ENCODE data around the gene UBTF. TPM values are rescaled to one million over a fixed set of nuclear protein-coding genes. Genes with fewer than 3 reads are reported as not detected.
A peak's percentile ranks its signal among the peaks of the same experiment; 100 is the strongest.

Gene UBTF
- total and polyA plus RNA-seq, 9 of the 15 experiments (the other 6 are each of a cell fraction or from before 2014, with no cell fraction given): 1.2 to 113 (median 83.6) TPM

GRCh38 chr17:44159519-44160210 is 59.8 kb downstream of the UBTF start (continued):
- TF ChIP-seq ZHX1 (conservative IDR thresholded peaks at IDR 0.05; ENCODE audit: low read length) (no peak), ZNF239 (CRISPR knock-in tag; IDR thresholded peaks at IDR 0.05) (peak; percentile 82), PURB (CRISPR knock-in tag; IDR thresholded peaks at IDR 0.05; ENCODE audit: low read depth) (no peak), GTF2A2 (tag; IDR thresholded peaks at IDR 0.05) (no peak), POLR2H (tag; IDR thresholded peaks at IDR 0.05; ENCODE audit: low read depth) (no peak), FOXM1 (IDR thresholded peaks at IDR 0.05; ENCODE audit: low read depth) (no peak), FOXM1 (CRISPR knock-in tag; IDR thresholded peaks at IDR 0.05; ENCODE audit: low read depth) (no peak), BMI1 (IDR thresholded peaks at IDR 0.05; ENCODE audit: low read length) (no peak), PHF20 (IDR thresholded peaks at IDR 0.05; ENCODE audit: partially characterized antibody) (no peak), HINFP (tag; conservative IDR thresholded peaks at IDR 0.05; ENCODE audit: low read depth) (no peak), RFX5 (IDR thresholded peaks at IDR 0.05; ENCODE audit: low read depth, low read length) (no peak), ZMIZ1 (IDR thresholded peaks at IDR 0.05; ENCODE audit: low read depth in 2 of 2, low read length in 2 of 2) (no peak), RNF219 (CRISPR knock-in tag; IDR thresholded peaks at IDR 0.05) (no peak), CREBBP (IDR thresholded peaks at IDR 0.05; ENCODE audit: low read depth, low read length) (no peak), ZNF12 (CRISPR knock-in tag; IDR thresholded peaks at IDR 0.05) (no peak), SP1 (CRISPR knock-in tag; IDR thresholded peaks at IDR 0.05) (peak; percentile 60; the same call in 1 of the 2 replicates), ZNF76 (CRISPR knock-in tag; IDR thresholded peaks at IDR 0.05; ENCODE audit: borderline replicate concordance) (no peak), BDP1 (IDR thresholded peaks at IDR 0.05; ENCODE audit: insufficient read depth, insufficient read length) (no peak)

Measured in K562 (cell line).